GM18867 (cell line): ENCODE data around the gene TEAD3.

Experiments used
- ATAC-seq: cut with Tn5 transposase; IDR thresholded peaks from one replicate; pipeline ENCODE4 v1.9.1; 2021; ENCODE audit warnings: mild to moderate bottlenecking, moderate library complexity; ENCODE audit not compliant: unreplicated experiment

TEAD3 gene

DNA sequence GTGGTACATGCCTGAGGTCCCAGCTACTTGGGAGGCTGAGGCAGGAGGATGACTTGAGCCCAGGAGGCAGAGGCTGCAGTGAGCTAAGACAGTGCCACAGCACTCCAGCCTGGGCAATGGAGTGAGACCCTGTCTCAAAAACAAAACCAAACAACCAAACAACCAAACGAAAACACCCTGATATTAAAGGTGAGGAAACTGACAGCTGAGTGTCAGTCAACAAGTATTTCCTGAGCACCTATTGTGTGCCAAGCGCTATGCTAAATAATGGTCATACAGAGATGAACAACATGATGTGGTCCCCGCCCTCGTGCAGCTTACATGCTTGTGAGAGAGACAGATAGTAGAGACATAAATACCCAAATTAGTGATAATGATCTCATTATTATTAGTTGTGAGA, 17.7 kb upstream of the TEAD3 start:
- ATAC-seq: no peak

- ATAC-seq: no peak
Measured at GRCh38 chr6:35512740-35513139, 15.9 kb upstream of the TEAD3 start, which contains the start of gene TULP1. TSS of gene TULP1 (minus strand) at chr6:35512896. CDS start at chr6:35512858, 38 bp downstream.

GRCh38 chr6:35512006-35512405, 15.1 kb upstream of the TEAD3 start:
- no peak for ATAC-seq

DNA sequence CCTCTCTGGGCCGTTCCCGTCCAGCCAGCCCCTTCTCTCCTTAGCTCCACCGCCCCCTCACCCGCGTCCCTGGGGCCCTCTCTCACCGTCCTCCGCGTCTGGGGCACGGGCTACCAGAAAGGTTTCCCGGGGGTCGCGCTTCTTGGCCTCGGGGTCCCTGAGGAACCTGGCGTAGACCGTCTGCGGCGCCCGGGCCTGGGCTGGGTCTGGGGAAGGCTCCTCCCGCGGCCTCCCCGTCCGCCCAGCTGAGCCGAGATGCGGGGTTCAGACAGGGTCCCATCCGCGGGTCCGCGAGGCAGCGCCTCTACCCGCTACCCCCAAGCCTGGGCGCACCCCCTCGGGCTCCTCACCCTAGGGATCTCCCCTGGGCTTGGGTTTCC, 14.7 kb upstream of the TEAD3 start:
- ATAC-seq: no peak

DNA sequence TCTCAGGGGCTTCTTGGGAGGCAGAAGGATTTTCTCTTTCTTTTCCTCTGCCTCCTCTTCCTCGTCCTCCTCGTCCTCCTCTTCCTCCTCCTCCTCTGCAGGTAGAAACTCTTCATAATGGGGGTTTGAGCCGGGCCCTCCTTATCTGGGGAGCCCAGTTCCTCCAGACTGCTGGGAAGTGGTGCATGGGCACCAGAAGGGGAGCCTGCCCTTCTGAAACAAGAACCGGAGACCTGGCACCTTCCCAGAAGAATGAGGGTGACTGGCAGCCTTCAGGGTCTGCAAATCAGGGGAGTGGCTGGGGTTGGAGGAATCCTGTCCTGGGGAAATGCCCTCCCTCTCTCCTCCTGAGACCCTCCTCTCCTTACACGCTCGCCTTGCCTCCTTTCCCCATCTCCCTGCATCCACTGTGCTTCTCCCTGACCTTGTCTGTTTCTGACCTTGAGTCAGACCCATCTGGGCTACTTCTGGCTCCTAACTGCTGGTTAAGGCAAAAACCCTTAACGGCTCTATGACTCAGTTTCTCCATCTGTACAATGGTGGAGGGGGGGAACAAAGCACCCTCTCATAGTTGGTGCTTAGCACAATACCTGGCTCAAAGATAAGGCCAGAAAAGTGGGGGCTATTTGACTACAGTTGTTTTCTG, 14.2 kb upstream of the TEAD3 start:
- ATAC-seq: no peak

- no peak for ATAC-seq
Measured at GRCh38 chr6:35508542-35508941, 11.7 kb upstream of the TEAD3 start.

DNA sequence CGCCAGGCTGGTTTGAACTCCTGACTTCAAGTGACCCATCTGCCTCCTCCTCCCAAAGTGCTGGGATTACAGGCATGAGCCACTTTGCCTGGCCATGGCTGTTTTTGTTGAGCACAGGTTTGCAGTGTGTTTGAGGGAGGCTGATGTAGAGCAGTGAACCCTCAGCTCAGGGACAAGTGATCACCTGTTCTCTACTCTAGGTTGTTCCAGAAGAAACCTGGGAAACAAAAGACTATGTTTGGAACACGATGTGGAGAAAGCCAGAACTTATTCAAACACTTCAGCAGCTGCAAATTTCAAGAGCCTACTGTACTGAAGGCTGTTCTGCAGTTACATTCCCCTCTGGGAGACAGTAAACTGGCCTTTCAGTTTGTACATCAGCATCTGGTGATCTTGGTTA, 11.1 kb upstream of the TEAD3 start:
- ATAC-seq: no peak

GRCh38 chr6:35507221-35507620, 10.3 kb upstream of the TEAD3 start:
- ATAC-seq: no peak

DNA sequence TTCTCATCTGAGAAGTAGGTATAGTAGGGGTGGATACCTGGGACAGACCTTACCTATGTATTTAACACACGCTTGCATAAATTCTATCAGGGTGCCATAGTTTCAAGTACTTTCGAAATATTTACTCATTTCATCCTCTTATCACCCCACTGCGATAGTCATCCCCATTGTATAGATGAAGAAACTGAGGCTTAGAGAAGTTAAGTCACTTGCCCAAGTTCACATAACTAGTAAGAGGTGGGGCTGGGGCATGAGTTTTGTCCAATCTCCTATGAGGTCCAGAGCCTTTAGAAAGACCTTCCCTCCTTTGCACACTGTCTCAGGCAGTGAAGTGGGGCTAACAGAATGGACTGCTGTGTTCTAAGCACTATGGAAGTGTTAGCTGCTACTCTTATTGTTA, 9.7 kb upstream of the TEAD3 start:
- no peak for ATAC-seq

DNA sequence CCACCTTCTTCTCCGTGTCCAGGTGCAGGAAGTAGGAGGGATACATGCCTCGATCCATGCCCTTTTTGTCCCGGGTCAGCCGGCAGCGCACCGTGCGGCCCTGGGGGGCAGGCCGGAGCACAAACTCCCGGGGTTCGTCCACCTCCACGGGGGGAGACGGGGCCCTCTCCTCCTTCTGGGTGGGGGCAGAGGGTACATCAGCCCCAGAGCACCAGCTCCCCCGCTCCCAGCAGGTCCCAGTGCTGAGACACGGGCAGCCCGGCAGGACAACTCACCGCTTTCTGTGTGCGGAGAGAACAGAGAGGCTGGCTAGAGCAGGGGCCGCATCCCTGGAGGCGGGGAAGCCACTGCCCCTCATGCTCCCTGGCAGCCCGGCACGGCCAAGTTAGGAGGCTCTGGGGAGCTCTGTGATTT, 9.1 kb upstream of the TEAD3 start:
- ATAC-seq: no peak

DNA sequence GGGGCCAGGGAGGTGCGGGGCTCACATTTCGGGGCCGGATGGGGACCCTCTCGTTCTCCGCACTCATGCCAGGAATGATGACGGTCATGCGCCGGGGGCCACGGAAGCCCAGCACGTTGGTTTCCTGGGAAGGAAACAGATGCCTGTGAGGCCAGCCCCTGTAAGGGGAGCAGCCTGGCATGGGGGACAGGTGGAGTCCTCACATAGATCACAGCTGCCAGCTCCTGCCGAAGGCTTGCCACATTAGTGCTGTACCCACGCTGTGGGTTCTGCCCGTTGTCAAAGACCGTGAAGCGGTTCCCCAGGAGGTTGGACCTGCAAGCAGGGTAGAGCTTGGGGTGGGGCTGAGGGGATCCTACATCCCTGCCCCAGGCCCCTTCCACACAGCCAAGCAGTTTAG, 6.7 kb upstream of the TEAD3 start:
- ATAC-seq: no peak

- ATAC-seq: no peak
Measured at GRCh38 chr6:35501784-35502183, 4.9 kb upstream of the TEAD3 start.

DNA sequence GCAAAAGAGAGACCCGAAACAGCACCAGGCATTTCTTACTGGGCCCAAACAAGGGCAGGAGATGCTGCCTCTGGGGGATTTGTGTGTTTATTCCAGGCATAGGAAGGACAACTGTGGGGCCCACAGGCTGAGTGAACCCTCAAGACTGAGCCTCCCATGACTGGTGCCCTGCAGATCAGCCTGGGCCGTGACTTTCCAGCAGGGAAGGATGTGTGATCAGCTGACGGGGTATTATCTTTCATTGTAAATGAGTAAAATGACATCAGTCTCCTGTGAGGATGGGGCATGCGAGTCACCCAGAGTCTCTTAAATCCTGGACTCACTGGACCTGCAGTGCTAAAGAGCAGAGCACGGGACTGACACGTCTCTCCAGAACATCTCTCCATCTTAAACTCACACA, 3.9 kb upstream of the TEAD3 start:
- no peak for ATAC-seq

DNA sequence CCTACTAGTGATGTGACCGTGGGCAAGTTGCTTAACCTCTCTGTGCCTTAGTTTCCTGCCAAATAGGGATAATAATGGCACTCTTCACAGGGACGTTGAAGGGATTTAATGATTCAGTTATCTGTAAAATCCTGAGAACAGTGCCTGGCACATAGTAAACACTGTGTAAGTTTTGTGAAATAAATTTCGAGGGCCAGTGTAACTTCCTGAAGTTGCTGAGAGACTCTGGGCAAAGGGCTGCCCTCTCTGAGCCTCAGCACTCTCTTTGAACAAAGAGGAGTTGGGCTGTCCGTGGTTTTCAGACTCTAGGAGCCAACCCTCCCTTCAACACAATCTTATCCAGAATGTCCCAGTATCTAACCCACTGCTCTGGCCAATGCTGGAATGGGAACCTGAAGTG, 2.5 kb upstream of the TEAD3 start:
- ATAC-seq: no peak

DNA sequence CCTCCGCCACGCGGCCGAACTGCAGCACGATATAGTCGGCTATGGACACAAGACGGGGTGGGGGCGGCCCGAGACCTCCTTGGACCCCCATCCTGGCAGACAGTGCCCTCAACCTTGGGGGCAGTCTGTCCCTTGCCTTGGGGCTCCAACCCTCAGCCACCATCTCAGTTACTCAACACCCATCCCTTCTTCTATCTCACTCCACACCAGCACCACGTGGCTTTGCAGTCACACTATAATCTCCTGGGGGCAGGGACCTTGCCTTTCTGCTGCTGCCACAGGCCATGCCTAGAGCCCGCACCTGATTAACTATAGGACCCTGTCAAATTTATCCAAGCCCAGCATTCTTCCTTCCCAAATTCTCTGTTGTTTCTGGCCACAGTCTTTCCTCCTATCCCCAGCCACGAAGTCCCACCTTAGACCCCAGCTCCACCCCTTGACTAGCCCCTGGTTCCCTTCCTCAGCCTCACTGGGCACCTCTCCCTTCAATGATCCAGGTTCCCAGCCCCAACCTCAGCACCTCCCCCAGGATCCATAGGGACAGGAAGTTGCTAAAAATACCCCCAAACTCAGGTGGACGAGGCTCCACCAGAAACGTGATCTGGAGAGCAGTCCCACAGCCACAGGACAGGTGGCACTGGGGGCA, 1.7 kb upstream of the TEAD3 start:
- ATAC-seq: no peak

- no peak for ATAC-seq
Measured at GRCh38 chr6:35497571-35498421, 917 bp upstream of the TEAD3 start.

DNA sequence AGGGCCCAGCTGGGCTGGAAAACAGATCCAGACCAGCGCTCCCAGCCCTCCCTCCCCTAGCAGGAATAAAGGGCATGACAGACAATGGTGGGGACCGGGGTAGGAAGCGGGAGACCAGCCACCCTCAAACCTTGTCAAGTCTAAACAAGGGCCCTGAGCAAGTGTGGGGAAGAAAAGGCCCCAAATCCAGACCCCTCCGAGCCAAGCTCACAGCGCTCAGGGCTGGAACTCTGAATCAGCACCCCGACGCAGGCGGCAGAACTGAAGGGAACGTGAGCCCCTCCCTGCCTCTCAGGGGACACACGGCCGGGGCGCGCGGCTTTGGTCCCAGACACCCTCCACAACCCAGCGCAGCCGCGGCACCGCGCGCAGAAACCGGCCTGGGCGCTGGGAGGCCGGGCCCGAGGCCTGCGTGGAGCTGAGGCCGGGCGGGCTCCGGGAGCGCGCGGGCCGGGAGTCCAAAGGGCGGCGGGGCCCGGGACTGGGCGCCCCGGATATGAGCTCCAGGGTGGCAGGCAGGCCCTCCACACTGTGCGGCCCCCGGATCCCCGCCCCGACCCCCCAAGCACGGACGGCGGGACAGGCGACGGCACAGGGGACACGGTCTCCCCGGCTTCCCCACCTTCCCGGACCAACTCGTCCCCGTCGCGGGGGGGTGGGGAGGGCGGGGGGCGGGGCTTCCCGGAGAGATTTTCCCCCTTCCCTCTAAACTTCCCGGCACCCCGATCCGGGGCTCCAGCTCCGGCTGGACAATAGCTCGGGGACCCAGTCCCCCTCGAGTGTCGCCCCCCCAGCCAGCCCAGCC, 641 bp downstream of the TEAD3 start:
- no peak for ATAC-seq

DNA sequence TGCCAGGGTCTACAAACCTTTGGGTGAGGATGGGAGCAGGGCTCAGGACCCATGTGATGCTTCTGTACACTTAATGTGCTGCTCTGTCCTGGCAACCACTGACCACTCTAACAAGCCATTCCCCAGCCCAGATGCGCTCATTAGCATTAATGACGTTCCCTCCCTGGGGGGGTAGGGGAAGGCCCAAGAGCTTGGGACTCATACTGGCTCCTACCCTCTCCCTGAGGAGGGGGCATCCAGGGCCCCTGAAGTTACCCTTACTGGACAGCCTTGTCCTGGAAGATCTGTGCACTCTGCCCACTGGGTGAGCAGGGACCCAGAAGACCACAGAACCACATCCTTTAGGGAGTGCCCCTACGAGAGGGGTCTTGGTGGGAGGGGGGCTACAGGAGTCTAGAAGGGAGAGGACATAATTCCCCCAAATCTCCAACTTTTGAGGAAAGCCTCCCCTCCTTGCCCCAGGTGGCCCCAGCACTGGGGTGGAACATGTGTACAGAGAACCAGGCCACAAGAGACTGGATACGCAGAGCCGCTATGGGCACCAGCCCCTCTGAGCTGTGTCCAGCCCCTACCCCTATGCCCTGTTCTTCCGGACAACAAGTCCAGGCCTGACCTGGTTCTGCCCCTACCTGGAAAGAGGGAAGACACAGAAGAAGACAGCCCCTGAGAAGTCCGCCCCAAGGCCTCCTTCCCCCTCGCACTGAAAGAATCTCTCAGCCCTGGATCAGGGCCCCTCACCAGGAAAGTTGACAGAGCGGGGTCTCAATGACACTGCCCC, 1.4 kb downstream of the TEAD3 start:
- no peak for ATAC-seq

- no peak for ATAC-seq
Measured at GRCh38 chr6:35494161-35494563, 2.7 kb downstream of the TEAD3 start.

GRCh38 chr6:35493307-35493983, 3.4 kb downstream of the TEAD3 start:
- ATAC-seq: no peak
